ENCODE measurements around the gene SMAD6.

Gene SMAD6

DNA sequence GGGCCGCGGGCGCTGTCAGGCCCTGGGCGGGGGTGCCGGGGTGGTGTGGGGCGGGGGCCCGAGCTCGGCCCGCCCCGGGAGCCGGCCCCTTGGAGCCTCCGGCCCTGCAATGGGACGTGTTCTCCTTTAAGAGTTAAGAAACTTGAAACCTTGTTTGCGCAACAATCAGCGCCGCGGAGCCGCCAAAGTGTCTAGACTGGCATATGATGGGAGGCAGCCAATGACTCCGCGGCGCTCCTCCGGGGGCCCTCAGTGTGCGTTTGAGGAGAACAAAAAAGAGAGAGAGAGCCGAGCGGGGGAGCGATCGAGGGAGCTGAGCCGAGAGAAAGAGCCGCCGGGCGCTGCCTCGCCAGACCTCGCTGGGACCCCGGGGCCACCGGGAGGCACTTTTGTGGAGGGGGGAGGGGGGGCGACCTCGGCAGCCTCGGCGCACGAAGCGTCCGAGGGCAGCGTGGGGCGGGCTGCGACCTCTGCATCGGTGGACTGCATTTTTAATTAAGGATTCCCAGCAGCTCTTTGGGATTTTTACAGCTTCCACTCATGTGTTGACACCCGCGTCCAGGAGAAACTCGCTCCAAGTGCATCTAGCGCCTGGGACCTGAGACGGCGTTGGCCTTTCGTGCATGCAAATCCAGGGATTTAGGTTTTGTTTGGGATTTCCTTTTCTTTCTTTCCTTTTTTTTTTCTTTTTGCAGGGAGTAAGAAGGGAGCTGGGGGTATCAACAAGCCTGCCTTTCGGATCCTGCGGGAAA is at the start of gene SMAD6:
Gene SMAD6, plus strand, starts transcription at position 202 of the 752 bp plus-strand sequence. CDS start 1,023 bp downstream, outside the sequence.
- peak; percentile 97 for DNase-seq (ENCODE audit: low spot score)

DNA sequence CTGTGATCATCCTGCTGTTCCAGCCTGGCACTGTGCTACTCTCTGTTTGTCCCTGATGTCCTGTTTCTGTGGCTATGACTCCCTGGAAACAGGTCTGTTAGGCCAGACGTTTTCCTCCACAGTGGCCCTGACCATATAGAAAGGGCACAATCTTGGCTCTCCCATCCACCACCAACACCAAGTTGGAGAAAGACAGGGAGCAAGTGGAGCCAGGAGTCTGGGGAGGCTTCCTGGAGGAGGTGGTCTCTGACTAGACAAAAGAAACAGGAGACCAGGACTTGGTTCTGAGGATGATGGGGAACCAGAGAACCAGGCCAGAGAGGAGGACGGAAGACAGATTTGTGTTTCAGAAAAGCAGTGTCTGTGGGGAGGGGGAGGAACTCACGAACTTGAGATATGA is 49.2 kb upstream of the SMAD6 start:
- DNase-seq (ENCODE audit: low spot score), result no peak

DNA sequence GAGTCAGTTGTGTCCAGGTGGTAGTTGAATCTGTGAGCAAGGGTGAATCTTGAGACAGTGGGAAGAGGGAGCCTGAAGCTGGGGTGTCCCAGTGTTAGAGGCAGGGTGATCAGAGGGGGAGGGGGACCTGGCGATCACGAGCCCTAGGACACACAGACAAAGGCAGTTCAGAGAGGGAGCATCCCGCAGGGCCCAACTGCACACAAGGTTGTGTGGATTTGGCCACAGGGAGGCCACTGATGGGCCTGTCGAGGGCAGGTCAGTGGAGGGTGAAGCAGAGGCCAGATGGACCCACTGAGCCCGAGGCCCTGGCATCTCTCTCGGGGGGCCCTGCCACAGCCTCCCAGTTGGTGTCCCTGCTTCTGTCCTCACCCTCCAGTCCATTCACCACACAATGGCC is 48.6 kb upstream of the SMAD6 start:
- no peak for DNase-seq (ENCODE audit: low spot score)

DNA sequence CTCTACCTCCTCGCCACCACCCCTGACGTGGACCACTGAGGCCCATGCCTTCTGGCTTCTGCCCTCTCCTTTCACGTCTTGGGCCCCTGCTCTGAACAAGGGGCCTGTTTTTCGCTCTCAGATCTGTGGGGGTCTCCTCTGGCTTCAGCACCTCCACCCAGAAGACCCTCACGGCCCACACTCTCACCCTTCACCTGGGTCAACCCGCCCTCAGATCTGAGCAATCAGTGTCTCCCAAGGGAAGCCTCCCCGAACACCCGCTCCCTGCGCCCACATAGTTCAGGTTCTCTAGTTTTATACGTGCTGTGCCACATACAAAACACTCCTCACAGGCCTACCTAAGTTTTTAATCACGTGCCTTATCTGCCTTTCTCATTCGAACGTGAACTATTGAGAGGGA is 48.2 kb upstream of the SMAD6 start:
- DNase-seq (ENCODE audit: low spot score), result no peak

DNA sequence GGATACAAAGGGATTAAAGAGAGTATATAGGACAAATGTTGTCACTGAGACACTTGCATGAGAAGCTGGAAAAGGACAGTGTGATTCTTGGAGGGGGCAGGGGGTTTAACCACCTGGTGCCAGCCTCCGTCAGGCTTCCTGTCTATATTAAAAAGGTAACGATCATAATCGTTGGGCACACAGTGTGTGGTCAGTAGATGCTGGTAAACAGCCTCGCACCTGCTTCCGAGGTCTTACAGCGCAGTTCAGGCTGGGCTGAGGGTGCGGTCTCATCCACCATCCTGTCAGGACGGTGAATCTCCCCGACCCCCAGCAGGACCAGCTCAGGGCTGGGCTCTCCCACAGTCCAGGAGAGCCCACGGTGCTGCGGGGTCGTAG is 47.7 kb upstream of the SMAD6 start:
- DNase-seq (ENCODE audit: low spot score), result no peak

DNA sequence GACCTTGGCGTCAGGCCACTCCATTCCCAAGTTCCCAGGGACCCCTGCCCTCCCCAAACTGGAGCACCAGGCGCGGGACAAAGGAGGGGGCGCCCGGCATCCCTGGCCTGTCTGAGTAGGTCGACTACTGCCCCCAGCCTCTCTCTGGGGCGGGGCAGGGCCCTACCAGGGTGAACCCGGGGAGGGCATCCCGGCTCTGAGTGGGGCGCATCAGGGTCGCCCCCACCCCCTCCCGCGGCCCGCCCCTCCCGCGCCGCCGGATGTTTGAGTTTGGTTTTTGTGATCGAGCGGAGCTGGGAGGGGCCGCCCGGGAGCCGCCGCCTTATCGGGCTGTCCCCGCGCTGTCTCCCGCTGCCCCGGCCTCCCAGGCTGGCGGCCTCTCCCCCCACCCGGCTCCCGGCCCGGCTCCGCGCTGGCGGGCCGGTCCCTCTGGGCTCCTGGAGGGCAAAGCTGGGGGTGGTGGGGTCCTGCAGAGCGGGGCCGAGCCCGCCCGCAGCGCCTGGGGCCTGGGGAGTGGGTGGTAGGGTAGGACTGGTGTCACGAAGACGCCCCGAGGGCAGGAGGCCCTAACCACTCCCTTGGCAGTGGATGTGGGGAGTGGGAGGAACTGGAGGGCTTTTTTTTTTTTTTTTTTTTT is 47.2 kb upstream of the SMAD6 start:
- DNase-seq (ENCODE audit: low spot score), result no peak

DNA sequence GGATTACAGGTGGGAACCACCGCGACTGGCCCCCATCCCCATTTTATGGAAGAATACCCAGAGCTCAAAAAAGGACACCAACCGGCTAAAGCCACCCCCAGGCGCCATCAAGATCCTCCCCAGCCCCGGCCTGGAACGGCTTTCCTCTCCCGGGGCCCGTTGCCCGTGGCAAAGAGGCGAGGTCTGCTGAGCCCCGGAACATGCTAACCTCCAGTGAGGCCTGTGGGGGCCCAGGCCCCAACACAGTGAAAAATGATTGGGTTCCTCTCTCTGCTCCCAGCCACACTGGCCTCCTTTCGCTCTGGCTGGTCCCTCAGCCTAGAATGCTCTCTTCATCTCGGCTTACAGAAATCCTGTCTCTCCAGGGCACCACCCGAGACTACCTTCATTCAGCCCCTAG is 46.5 kb upstream of the SMAD6 start:
- no peak for DNase-seq (ENCODE audit: low spot score)

DNA sequence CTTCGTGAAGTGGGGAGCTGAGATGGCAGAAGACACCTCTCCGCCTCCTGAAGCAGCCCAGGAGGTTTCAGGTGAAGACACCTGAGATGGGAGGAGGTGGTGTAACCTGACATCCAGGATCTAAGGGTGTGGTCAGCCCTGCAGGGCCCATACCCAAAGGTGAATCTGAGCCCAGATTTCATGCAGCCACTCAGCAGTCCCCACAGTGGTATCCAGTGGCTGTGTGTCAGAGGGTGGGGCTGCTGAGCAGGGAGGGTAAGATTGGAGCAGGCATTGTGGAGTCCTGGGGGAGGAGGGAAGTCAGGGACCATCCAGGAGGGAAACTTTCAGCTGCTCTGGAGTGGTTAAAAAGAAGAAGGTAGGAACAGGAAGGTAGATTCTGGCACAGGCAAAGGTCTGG is 46.0 kb upstream of the SMAD6 start:
- no peak for DNase-seq (ENCODE audit: low spot score)

DNA sequence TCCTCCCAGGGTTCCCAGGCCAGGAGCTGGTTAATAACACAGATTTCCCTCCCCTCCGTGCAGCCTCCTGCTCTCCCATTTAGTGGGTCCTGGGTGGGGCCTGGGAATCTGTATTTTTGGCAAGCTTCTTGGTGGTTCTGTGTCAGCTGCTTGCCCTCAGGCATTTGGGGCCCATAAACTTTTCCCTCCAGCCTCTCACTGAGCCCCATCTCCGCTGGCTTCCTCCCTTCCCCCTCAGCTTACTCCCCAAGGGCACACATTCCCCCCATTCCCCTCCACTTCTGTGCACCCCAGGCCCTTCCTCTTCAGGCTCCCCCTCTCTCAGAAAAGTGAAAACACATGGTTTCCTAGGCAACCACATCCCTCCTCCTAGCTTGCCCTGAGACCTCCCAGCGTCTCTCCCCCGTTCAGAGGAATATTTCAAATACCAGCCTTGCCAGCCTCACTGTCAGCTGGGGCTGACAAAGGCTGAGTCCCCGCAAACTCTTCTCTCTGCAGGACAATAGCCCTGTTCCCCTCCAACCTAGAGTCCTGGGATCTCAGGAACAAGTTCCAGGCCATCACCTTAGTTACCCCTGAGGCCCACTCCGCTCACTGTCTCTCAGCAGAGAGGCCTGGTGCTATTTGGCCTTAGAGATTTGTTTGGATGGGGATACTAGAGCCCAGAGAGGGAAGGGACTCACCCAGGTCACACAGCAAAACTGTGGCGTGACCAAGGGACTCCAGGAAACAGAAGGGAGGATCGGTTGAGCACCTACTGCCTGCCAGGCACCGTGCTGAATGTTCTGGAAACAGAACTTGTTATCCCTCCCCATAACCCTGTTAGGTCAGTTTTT is 44.6 kb upstream of the SMAD6 start:
- DNase-seq (ENCODE audit: low spot score), result no peak

DNA sequence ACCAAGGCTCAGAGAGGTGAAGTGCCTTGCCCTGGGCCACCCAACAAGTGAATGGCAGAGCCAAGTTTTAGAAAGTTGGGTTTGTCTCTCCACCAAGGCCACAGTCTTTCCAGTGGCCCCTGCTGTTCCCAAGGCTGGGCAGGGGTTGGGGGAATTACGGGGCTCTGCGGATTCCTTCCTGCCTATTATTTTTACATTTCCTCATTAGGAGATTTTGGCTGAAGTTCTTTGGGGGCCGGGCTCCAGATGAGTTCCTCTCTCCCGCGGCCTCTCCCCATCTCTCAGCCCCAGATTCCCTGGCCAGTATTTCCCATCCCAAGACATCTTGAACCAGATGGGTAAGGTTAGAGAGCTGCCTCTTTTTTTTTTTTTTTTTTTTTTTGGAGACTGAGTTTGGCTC is 44.0 kb upstream of the SMAD6 start:
- no peak for DNase-seq (ENCODE audit: low spot score)

DNA sequence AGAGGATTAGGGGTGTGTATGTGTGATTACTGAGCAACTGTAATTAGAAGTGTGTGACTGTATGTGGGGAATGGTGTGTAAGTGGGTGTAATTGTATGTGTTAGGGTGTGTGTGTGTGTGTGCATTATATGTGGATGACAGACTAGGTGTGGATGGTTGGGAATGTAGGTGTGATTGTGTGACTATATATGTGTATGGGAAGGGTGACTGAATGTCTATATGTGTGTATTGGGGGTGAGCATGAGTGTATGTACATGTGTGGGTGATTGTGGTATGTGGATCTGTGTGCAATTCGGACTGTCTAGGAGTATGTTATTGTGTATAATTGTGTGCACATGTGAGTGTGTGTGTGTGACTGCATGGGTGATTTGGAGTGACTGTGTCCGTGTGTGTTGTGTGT is 43.2 kb upstream of the SMAD6 start:
- DNase-seq (ENCODE audit: low spot score), result no peak

DNA sequence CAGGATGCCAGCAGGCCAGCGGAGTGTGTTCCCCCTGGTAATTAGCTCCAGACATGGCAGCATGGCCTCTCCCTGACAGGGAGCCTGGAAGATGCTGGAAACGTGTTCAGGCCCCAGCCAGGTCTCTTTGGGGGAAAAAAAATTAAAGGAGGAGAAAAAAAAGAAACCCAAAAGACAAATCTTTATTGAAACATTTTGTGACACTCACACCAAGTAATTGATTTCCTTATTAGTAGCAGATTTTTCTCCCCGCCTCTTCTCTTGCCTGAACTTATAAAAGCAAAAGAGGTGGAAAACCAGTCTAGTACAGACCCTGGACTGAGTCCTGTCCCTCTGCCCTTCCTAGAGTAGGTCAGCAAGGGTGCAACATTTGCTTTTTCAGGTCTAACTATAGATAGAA is 42.7 kb upstream of the SMAD6 start:
- no peak for DNase-seq (ENCODE audit: low spot score)

DNA sequence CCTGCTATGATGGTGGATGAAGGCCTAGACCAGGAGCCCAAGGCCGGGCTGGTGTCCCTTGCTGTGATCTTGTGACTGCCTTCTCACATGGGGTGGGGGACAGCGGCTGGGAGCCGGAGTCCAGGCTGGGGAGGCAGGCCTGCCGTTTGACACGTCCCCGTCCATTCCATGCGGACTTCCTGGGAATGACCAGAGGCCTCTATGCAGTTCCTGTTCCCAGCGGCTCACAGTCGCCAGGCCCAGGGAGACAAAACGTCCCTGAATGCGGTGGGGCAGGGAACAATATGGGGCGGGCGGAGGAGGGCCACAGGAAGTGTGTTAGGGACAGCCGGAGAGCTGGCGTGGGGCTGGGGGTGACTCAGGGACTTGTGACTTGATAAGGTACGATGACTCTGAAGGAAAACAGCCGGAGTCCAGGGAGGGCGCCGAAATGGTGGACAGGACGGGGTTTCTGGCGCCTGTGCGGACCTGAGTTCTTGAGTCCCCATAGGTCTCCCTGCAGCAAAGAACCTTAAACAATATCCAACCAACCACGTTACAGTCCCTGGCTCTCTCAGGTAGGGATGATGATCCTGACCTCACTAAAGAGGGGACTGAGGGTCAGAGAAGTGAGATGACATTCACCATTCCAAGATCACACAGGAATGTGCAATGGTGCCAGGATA is 40.5 kb upstream of the SMAD6 start:
- no peak for DNase-seq (ENCODE audit: low spot score)

DNA sequence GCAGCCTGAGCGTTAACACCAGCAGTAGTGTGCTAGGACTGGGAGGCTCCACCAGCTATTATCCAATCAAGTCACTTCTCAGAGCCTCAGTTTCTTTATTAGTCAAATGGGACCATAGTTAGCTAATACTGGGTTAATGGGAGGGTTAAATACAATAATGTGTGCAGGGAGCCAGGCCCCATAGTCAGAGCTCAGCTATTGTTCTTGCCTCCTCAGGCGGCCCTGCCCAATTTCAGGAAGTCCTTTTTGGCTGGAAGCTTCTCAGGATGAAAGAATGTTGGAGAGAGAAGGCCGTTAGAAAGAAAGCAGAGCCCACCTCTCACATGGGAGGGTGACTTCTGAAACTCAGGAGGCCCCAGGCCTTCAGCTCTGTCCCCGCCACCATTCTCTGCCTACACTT is 39.5 kb upstream of the SMAD6 start:
- no peak for DNase-seq (ENCODE audit: low spot score)

DNA sequence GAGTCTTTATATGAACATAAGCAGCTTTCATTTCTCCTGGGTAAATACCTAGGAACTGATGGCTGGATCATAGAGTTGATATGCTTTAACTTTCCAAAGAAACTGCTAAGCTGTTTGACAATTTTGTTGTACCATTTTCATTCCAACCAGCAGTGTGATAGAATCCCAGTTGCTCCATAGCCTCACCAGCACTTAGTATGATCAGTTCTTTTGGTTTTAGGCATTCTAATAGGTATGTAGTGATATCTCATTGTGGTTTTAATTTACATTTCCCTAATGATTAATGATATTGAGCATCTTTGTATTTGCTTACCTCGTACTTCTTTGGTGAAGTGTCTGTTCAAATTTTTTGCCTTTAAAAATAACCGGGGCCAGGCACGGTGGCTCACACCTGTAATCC is 38.4 kb upstream of the SMAD6 start:
- DNase-seq (ENCODE audit: low spot score), result no peak

DNA sequence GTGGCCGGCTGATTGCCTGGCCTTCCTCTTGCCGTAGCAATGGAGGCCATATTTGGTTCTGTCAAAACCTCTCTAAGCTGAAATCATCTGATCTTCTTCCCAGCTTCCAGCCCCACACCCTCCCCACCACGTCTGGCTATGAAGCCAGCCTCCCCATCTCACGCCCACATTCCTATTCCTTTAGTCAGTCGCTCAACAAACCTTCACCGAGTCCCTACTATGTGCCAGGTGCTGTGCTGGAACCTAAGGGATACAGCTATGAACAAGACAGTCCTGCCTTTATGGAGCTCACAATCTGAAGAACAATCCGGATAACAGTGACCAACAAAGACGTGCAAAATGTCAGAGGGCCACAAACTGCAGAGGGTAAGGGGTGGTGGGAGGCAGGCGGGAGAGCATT is 31.9 kb upstream of the SMAD6 start:
- DNase-seq (ENCODE audit: low spot score), result no peak

DNA sequence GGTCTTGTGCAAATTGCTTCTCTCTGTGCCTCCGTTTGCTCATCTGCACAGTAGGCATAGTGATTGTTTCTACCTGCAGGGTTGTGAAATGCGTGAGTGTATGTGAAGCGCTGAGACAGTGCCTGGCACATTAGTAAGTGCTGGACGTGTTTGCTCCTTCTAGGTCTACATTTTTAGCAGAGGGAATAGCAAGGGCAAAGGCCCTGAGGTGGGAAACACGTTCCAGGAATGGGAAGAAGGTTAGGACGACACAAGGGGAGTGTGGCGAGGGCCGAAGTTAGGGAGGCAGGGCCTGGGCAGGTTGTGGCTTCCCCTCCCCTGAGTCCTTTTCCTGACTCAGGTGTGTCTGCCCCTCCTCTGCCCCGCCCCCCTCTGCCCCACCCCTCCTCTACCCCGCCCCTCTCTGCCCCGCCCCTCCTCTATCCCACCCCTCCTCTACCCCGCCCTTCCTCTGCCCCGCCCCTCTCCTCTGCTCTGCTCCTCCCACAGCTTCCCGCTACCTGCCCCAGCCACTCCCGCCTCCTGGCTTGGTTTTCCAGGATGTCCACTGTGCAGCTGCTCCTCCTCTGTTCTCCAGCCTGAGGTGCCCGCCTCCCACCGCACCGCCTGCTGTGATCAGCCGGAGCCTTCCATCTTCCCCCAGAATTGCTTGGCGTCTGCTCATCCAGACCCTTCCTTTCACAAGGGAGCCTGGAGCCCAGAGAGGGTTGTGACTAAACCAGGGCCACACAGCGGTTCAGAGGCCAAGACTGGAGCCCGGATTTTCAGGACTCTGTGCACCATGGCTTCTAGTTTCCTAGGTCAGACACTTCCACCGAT is 31.1 kb upstream of the SMAD6 start:
- DNase-seq (ENCODE audit: low spot score), result no peak

DNA sequence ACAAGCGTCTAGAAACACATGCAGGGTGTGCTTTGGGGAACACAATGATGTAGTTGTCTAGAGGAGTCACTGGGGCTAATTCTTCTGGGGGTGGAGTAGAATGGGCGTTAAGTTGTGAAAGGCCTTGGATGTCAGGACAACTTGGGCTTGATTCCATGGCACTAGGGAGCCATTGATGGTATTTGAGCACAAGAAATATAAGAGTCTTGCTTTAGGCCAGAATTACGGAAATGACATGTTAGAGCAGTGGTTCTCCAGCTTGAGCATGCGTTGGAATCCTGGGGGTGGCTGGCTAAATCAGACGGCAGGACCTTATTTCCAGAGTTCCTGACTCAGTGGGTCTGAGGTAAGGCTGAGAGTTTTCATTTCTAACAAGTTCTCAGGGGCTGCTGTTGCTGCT is 29.2 kb upstream of the SMAD6 start:
- DNase-seq (ENCODE audit: low spot score), result no peak

DNA sequence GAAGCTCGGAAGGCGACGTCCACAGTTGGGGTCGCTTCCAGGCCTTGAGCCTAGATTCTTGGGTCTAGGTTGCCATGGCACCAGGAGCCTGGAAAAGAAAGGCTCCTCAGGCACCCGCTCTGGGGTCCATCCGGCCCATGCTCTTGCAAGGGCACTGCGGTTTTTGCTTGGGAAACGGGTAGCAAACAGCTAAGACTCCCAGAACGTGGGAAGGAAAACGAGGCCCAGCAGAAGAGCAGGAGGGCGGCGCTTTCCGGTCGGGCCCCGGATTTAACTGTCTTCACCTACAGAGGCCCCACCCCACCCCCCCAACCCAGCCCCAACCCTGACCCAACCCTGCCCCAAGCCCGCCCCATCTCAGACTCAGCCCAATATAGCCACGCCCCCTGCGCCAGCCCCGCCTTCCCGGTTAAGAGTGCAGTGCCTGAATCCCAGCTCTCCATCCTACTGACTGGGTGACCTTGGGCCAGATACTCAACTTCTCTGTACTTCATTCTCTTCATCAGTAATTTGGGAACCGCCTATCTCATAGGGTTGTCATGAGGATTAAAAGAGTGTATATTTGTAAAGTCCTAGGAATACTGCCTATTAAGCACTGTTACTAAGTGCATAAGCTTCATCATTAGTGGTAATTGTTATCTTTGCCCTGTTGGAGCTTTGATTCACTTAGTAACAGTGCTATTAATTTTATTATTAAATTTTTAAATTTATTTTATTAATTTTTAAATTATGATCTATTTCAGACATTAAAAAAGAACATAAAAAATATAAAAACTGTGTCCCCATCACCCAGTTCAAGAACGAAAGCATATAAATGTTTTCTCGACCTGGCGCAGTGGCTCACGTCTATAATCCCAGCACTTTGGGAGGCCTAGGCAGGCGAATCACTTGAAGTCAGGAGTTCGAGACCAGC is 28.4 kb upstream of the SMAD6 start:
- DNase-seq (ENCODE audit: low spot score), result no peak

DNA sequence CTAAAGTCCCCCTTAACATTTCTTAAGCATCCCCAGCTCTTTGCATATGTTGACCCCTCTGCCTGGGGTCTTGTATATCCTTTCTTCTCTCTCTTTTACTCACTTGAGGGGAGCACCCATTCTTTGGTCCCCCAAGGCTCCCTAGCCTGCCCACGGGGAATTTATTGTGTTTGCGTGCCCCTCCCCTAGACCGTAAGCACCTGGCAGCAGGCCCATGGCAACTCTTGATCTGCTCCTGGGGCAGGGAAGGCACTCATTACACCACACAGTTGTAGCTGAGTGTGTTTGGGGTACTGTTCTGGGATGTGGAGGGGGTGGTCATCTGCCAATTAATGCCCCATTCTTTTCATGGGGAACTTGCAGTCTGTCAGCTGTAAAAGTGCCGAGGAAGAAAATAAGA is 27.3 kb upstream of the SMAD6 start:
- no peak for DNase-seq (ENCODE audit: low spot score)

DNA sequence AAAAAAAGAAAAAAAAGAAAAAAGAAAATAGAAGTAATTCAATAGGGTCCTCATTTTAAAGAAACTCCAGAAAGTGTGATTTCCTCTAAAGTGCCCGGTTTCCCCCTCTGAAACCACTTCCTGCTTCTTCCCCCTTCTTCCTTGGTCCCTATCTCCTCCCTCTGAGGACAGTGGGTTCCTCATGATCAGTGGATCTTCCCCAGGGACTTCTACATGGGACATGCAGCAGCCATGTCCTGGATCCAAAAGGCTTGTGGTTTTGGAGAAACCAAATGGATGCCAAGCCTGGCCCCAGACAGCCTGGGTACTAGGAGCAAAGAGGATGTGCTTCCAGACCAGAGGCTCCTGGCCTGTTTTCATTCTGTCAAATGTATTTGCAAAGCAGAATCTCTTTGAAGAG is 26.6 kb upstream of the SMAD6 start:
- no peak for DNase-seq (ENCODE audit: low spot score)
